Measurements from ENCODE around the gene RAB3B.

Gene RAB3B

DNA sequence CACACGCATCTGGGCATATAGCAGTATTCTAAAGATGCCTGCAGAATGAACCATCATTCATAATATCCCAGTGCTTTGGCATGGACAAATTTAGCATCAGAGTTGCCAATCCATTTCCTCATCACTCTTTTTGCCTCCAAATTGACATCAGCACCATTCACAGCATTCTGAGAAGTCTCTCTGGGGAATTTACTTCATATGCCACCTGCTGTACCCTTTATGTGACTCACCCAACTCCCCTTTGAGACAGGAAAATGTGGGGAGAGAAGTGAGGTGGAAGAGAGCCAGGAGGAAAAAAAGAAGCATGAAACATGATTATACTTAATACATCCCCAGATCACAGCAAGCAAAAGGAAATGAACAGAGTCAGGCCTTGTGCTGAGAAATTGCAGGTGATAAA is 37.4 kb downstream of the RAB3B start:
- Histone ChIP-seq H3K4me3 (ENCODE audit: low read depth in 1 of 2, low read length in 2 of 2) (no peak overlapping the region), H3K27me3 (ENCODE audit: low read depth, low read length) (no peaks in the 10 kb centered on the region)

DNA sequence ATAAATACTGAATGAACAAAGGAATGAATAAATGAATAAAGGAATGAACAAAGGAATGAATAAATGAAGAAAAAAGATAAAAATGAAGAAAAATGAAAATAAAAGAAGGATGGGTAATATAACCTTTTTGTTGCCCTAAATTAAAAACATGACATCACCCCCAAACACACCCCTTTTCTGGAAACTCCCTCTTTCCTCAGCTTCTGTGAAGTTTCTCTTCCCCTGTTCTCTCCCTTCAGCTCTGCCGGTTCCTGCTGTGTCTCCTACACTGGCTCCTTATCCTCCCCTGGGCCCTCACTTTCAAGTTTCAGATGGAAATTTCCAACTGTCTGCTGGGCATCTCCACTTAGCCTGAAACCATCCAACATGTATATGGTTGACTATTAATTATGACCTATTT is 37.9 kb downstream of the RAB3B start:
- peaks cover 0 to 4% of the 10 kb centered on the region in 2 donors for H3K9me3 ChIP-seq (ENCODE audit: control insufficient read depth in 1 of 2, low read length in 2 of 2)
- H3K4me1 ChIP-seq (ENCODE audit: control insufficient read depth in 1 of 2, insufficient read depth in 2 of 2, low read length in 2 of 2), result no peaks in the 10 kb centered on the region
- H3K27ac ChIP-seq (ENCODE audit: low read length), result no peak overlapping the region
- no peaks in the 10 kb centered on the region for H3K27me3 ChIP-seq (ENCODE audit: low read depth, low read length)
- no peaks in the 10 kb centered on the region for H3K36me3 ChIP-seq (ENCODE audit: control insufficient read depth in 1 of 2, insufficient read depth in 2 of 2, low read length in 2 of 2)
- no peak overlapping the region for H3K4me3 ChIP-seq (ENCODE audit: low read depth in 1 of 2, low read length in 2 of 2)

More for the DNA sequence above, 37.4 kb downstream of the RAB3B start:
- Histone ChIP-seq H3K9me3 (ENCODE audit: control insufficient read depth in 1 of 2, low read length in 2 of 2) (peaks cover 0 to 4% of the 10 kb centered on the region in 2 donors), H3K36me3 (ENCODE audit: control insufficient read depth in 1 of 2, insufficient read depth in 2 of 2, low read length in 2 of 2) (no peaks in the 10 kb centered on the region), H3K4me1 (ENCODE audit: control insufficient read depth in 1 of 2, insufficient read depth in 2 of 2, low read length in 2 of 2) (no peaks in the 10 kb centered on the region), H3K27ac (ENCODE audit: low read length) (no peak overlapping the region)

DNA sequence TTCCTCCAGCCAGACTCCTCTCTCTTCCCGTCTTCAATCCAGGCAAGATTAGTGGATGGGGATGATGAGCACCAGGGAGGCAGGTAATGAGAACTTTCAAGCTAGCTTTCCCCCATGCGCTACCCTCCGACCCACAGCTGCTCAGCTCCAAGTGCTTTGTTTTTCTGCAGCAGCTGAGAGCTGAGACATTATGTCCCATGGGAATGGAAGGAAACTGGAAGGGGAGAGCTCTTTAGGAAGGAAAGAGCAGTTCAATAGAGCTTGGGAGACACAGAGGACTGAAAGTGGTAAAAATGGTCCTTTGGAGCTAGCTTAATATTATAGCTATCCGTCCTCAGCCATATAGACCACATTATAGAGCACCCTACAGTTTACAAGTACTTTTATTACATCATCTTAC is 39.8 kb downstream of the RAB3B start:
- Histone ChIP-seq H3K4me1 (ENCODE audit: control insufficient read depth in 1 of 2, insufficient read depth in 2 of 2, low read length in 2 of 2) (no peaks in the 10 kb centered on the region), H3K36me3 (ENCODE audit: control insufficient read depth in 1 of 2, insufficient read depth in 2 of 2, low read length in 2 of 2) (no peaks in the 10 kb centered on the region), H3K9me3 (ENCODE audit: control insufficient read depth in 1 of 2, low read length in 2 of 2) (peaks cover 0 to 4% of the 10 kb centered on the region in 2 donors), H3K27me3 (ENCODE audit: low read depth, low read length) (no peaks in the 10 kb centered on the region), H3K27ac (ENCODE audit: low read length) (no peak overlapping the region), H3K4me3 (ENCODE audit: low read depth in 1 of 2, low read length in 2 of 2) (no peak overlapping the region)

GRCh38 chr1:51949014-51949702 is 41.3 kb downstream of the RAB3B start:
- Histone ChIP-seq H3K27ac (ENCODE audit: low read length) (no peak overlapping the region), H3K27me3 (ENCODE audit: low read depth, low read length) (no peaks in the 10 kb centered on the region), H3K4me3 (ENCODE audit: low read depth in 1 of 2, low read length in 2 of 2) (no peak overlapping the region), H3K4me1 (ENCODE audit: control insufficient read depth in 1 of 2, insufficient read depth in 2 of 2, low read length in 2 of 2) (no peaks in the 10 kb centered on the region), H3K9me3 (ENCODE audit: control insufficient read depth in 1 of 2, low read length in 2 of 2) (peaks cover 0 to 4% of the 10 kb centered on the region in 2 donors), H3K36me3 (ENCODE audit: control insufficient read depth in 1 of 2, insufficient read depth in 2 of 2, low read length in 2 of 2) (no peaks in the 10 kb centered on the region)

- Histone ChIP-seq H3K27me3 (ENCODE audit: low read depth, low read length) (no peaks in the 10 kb centered on the region), H3K4me3 (ENCODE audit: low read depth in 1 of 2, low read length in 2 of 2) (no peak overlapping the region), H3K27ac (ENCODE audit: low read length) (no peak overlapping the region)
Measured at GRCh38 chr1:51948491-51948915, 42.0 kb downstream of the RAB3B start.

GRCh38 chr1:51946300-51946699 is 44.2 kb downstream of the RAB3B start:
- Histone ChIP-seq H3K27ac (ENCODE audit: low read length) (no peak overlapping the region), H3K4me3 (ENCODE audit: low read depth in 1 of 2, low read length in 2 of 2) (no peak overlapping the region)

More at GRCh38 chr1:51948491-51948915, 42.0 kb downstream of the RAB3B start:
- no peaks in the 10 kb centered on the region for H3K36me3 ChIP-seq (ENCODE audit: control insufficient read depth in 1 of 2, insufficient read depth in 2 of 2, low read length in 2 of 2)
- no peaks in the 10 kb centered on the region for H3K4me1 ChIP-seq (ENCODE audit: control insufficient read depth in 1 of 2, insufficient read depth in 2 of 2, low read length in 2 of 2)
- peaks cover 0 to 4% of the 10 kb centered on the region in 2 donors for H3K9me3 ChIP-seq (ENCODE audit: control insufficient read depth in 1 of 2, low read length in 2 of 2)

GRCh38 chr1:51945591-51945990 is 44.9 kb downstream of the RAB3B start:
- Histone ChIP-seq H3K4me3 (ENCODE audit: low read depth in 1 of 2, low read length in 2 of 2) (no peak overlapping the region), H3K9me3 (ENCODE audit: control insufficient read depth in 1 of 2, low read length in 2 of 2) (peaks cover 0 to 18% of the 10 kb centered on the region in 2 donors), H3K4me1 (ENCODE audit: control insufficient read depth in 1 of 2, insufficient read depth in 2 of 2, low read length in 2 of 2) (no peaks in the 10 kb centered on the region), H3K27ac (ENCODE audit: low read length) (no peak overlapping the region), H3K27me3 (ENCODE audit: low read depth, low read length) (no peaks in the 10 kb centered on the region), H3K36me3 (ENCODE audit: control insufficient read depth in 1 of 2, insufficient read depth in 2 of 2, low read length in 2 of 2) (no peaks in the 10 kb centered on the region)

More at GRCh38 chr1:51946300-51946699, 44.2 kb downstream of the RAB3B start:
- H3K36me3 ChIP-seq (ENCODE audit: control insufficient read depth in 1 of 2, insufficient read depth in 2 of 2, low read length in 2 of 2), result no peaks in the 10 kb centered on the region
- peaks cover 0 to 12% of the 10 kb centered on the region in 2 donors for H3K9me3 ChIP-seq (ENCODE audit: control insufficient read depth in 1 of 2, low read length in 2 of 2)
- no peaks in the 10 kb centered on the region for H3K27me3 ChIP-seq (ENCODE audit: low read depth, low read length)
- H3K4me1 ChIP-seq (ENCODE audit: control insufficient read depth in 1 of 2, insufficient read depth in 2 of 2, low read length in 2 of 2), result no peaks in the 10 kb centered on the region

- no peaks in the 10 kb centered on the region for H3K4me1 ChIP-seq (ENCODE audit: control insufficient read depth in 1 of 2, insufficient read depth in 2 of 2, low read length in 2 of 2)
- H3K36me3 ChIP-seq (ENCODE audit: control insufficient read depth in 1 of 2, insufficient read depth in 2 of 2, low read length in 2 of 2), result no peaks in the 10 kb centered on the region
- H3K4me3 ChIP-seq (ENCODE audit: low read depth in 1 of 2, low read length in 2 of 2), result no peak overlapping the region
- no peaks in the 10 kb centered on the region for H3K27me3 ChIP-seq (ENCODE audit: low read depth, low read length)
- peaks cover 0 to 14% of the 10 kb centered on the region in 2 donors for H3K9me3 ChIP-seq (ENCODE audit: control insufficient read depth in 1 of 2, low read length in 2 of 2)
- no peak overlapping the region for H3K27ac ChIP-seq (ENCODE audit: low read length)
Measured at GRCh38 chr1:51942281-51942680, 48.2 kb downstream of the RAB3B start.

- Histone ChIP-seq H3K36me3 (ENCODE audit: control insufficient read depth in 1 of 2, insufficient read depth in 2 of 2, low read length in 2 of 2) (no peaks in the 10 kb centered on the region), H3K4me3 (ENCODE audit: low read depth in 1 of 2, low read length in 2 of 2) (no peak overlapping the region)
Measured at GRCh38 chr1:51941528-51941927, 49.0 kb downstream of the RAB3B start.

DNA sequence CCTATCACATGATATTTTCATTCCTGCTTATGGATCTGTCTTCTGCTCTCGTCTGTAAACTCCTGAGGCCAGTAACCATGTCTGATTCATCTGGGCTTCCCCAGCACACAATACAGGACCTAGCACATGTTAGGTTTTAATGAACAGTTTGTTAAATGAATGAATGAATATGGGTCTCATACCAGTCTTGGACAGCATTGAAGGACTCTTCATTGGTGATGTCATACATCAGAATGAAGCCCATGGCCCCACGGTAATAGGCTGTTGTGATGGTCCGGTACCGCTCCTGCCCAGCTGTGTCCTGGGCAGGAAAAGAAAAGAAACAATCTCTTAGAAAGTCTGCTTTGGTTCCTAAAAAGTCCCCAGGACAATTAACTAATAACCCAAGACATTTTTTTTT is 53.4 kb downstream of the RAB3B start:
- H3K4me3 ChIP-seq (ENCODE audit: low read depth in 1 of 2, low read length in 2 of 2), result no peak overlapping the region
- no peaks in the 10 kb centered on the region for H3K36me3 ChIP-seq (ENCODE audit: control insufficient read depth in 1 of 2, insufficient read depth in 2 of 2, low read length in 2 of 2)
- H3K27ac ChIP-seq (ENCODE audit: low read length), result no peak overlapping the region
- H3K9me3 ChIP-seq (ENCODE audit: control insufficient read depth in 1 of 2, low read length in 2 of 2), result peaks cover 0 to 14% of the 10 kb centered on the region in 2 donors
- no peaks in the 10 kb centered on the region for H3K4me1 ChIP-seq (ENCODE audit: control insufficient read depth in 1 of 2, insufficient read depth in 2 of 2, low read length in 2 of 2)
- H3K27me3 ChIP-seq (ENCODE audit: low read depth, low read length), result no peaks in the 10 kb centered on the region

More at GRCh38 chr1:51941528-51941927, 49.0 kb downstream of the RAB3B start:
- no peaks in the 10 kb centered on the region for H3K4me1 ChIP-seq (ENCODE audit: control insufficient read depth in 1 of 2, insufficient read depth in 2 of 2, low read length in 2 of 2)
- H3K27ac ChIP-seq (ENCODE audit: low read length), result no peak overlapping the region
- H3K9me3 ChIP-seq (ENCODE audit: control insufficient read depth in 1 of 2, low read length in 2 of 2), result peaks cover 0 to 14% of the 10 kb centered on the region in 2 donors
- H3K27me3 ChIP-seq (ENCODE audit: low read depth, low read length), result no peaks in the 10 kb centered on the region

GRCh38 chr1:51936531-51936930 is 54.0 kb downstream of the RAB3B start:
- Histone ChIP-seq H3K27me3 (ENCODE audit: low read depth, low read length) (no peaks in the 10 kb centered on the region), H3K27ac (ENCODE audit: low read length) (no peak overlapping the region), H3K9me3 (ENCODE audit: control insufficient read depth in 1 of 2, low read length in 2 of 2) (peaks cover 0 to 8% of the 10 kb centered on the region in 2 donors), H3K4me3 (ENCODE audit: low read depth in 1 of 2, low read length in 2 of 2) (no peak overlapping the region), H3K4me1 (ENCODE audit: control insufficient read depth in 1 of 2, insufficient read depth in 2 of 2, low read length in 2 of 2) (no peaks in the 10 kb centered on the region), H3K36me3 (ENCODE audit: control insufficient read depth in 1 of 2, insufficient read depth in 2 of 2, low read length in 2 of 2) (no peaks in the 10 kb centered on the region)

GRCh38 chr1:51933344-51933743 is 57.2 kb downstream of the RAB3B start:
- Histone ChIP-seq H3K4me1 (ENCODE audit: control insufficient read depth in 1 of 2, insufficient read depth in 2 of 2, low read length in 2 of 2) (no peaks in the 10 kb centered on the region), H3K36me3 (ENCODE audit: control insufficient read depth in 1 of 2, insufficient read depth in 2 of 2, low read length in 2 of 2) (no peaks in the 10 kb centered on the region), H3K27me3 (ENCODE audit: low read depth, low read length) (no peaks in the 10 kb centered on the region)

More at GRCh38 chr1:51933344-51933743, 57.2 kb downstream of the RAB3B start:
- H3K27ac ChIP-seq (ENCODE audit: low read length), result no peak overlapping the region
- no peaks in the 10 kb centered on the region for H3K9me3 ChIP-seq (ENCODE audit: control insufficient read depth in 1 of 2, low read length in 2 of 2)
- no peak overlapping the region for H3K4me3 ChIP-seq (ENCODE audit: low read depth in 1 of 2, low read length in 2 of 2)

Data from muscle layer of duodenum (tissue), 2 donors.